Transverse colon (tissue), 4 donors: ENCODE data around the gene CGN. TPM values are rescaled to one million over a fixed set of nuclear protein-coding genes. Genes with fewer than 3 reads are reported as not detected.

Source experiments
- DNase-seq: peaks from one replicate; pipeline ENCODE4 v3.0.0-alpha.2; 2019
- H3K27ac ChIP-seq, 4 donors: fragments of 200-600 bp; sonication (generic); 2 replicates each; pipeline ENCODE4 v1.5.1; 2016 to 2018; ENCODE audit warnings: inconsistent platforms in 4 of 4
- H3K27me3 ChIP-seq: fragments of 200-600 bp; sonication (generic); 2 replicates; pipeline ENCODE4 v1.5.1; 2017; ENCODE audit warnings: inconsistent platforms
- H3K36me3 ChIP-seq, 4 donors: fragments of 200-600 bp; sonication (generic); 2 replicates each; pipeline ENCODE4 v1.5.1; 2017 to 2019; ENCODE audit warnings: inconsistent platforms in 4 of 4
- H3K4me1 ChIP-seq, 4 donors: fragments of 200-600 bp; sonication (generic); 2 replicates each; pipeline ENCODE4 v1.5.1; 2017 to 2020; ENCODE audit warnings: inconsistent platforms in 4 of 4
- H3K4me3 ChIP-seq, 4 donors: fragments of 200-600 bp; sonication (generic); 1 replicate in 1 of 4; 2 replicates in 3 of 4; pipeline versions ENCODE4 v1.5.1 to v1.6.1; 2017 to 2019; ENCODE audit warnings: inconsistent platforms in 4 of 4
- H3K9me3 ChIP-seq, 2 donors: fragments of 200-600 bp; sonication (generic); 2 replicates each; pipeline ENCODE4 v1.5.1; 2017 to 2019; ENCODE audit warnings: inconsistent platforms in 2 of 2
- EP300 ChIP-seq: sonication (generic); formaldehyde crosslinking; IDR thresholded peaks from one replicate; pipeline ENCODE4 v1.6.1; 2017; ENCODE audit warnings: antibody characterized with exemption, low read depth
- POLR2A ChIP-seq: fragments of 450-650 bp; IDR thresholded peaks from one replicate; pipeline ENCODE4 v1.6.1; 2016; ENCODE audit warnings: antibody characterized with exemption, mild to moderate bottlenecking, moderate library complexity
- POLR2AphosphoS5 ChIP-seq, 3 donors: sonication (generic); formaldehyde crosslinking; IDR thresholded peaks; one replicate each; pipeline ENCODE4 v1.6.1; 2016; ENCODE audit warnings: antibody characterized with exemption in 3 of 3
- WGBS, 2 donors: methylation state at CpG; one replicate each; pipeline ENCODE4 v1.1.5; 2018; ENCODE audit warnings: low coverage in 1 of 2; 5-methylcytosine and 5-hydroxymethylcytosine counted together
- in situ Hi-C, 4 donors: fragments of 200-750 bp; cut with MboI; loops; one replicate each; pipeline versions ENCODE4 v1.15.0 to v1.15.1; 2017; ENCODE audit warnings: low sequenced_read_pairs in 3 of 4, low pct_ligation_motif_present in 1 of 4, low pct_unique_long_range_greater_than_20kb in 1 of 4
- intact Hi-C: fragments of 100-400 bp; cut with DNase I; formaldehyde crosslinking; loops from one replicate; pipeline ENCODE4 v1.15.1; 2023; ENCODE audit warnings: low total_unique reads
- total RNA-seq, 4 donors: library from RNA; depleted of rRNA; stranded (reverse); fragments of >200 nt; gene quantifications; one replicate each; pipeline ENCODE4 v1.1.0, GENCODE V29; 2016
- TF ChIP-seq, protein P1 (sequence below), 5 experiments: fragments of 200-600 bp in 3 of 5; fragments of 450-650 bp in 2 of 5; sonication (generic) in 3 of 5; IDR thresholded peaks; 1 replicate in 2 of 5; 2 replicates in 3 of 5; pipeline ENCODE4 v1.5.1; 2016 to 2017; ENCODE audit warnings: antibody characterized with exemption in 5 of 5, inconsistent platforms in 3 of 5, mild to moderate bottlenecking in 2 of 5, moderate library complexity in 1 of 5

The CGN gene
- total RNA-seq, 4 donors from 2014 or later = 123 to 351 (median 172) TPM

DNA sequence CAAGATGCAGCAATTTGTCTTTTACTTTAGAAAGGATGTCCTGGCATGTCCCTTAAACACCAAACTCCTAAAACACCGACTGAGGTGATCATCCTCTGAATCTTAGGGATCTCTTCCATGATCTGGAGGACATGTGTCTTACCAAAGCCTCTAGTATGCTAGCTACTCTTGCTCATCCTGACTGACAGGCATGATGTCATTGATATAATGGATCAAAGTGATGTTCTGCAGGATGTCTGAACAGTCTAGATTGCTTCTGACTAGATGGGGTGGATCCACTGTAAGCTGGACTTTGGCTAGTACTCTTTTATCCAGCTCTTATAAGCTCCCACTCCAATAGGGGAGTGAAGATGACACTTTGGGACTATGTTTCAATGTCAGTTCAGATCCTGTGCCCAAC lies 11.3 kb upstream of the CGN start:
- Histone ChIP-seq H3K4me1 (peaks cover 0 to 27% (median 7%) of the 10 kb centered on the region in 4 donors), H3K9me3 (no peaks in the 10 kb centered on the region), H3K27me3 (no peaks in the 10 kb centered on the region), H3K27ac (peak overlapping the region; percentile 30 to 68 (median 59)), H3K4me3 (no peak overlapping the region), H3K36me3 (no peaks in the 10 kb centered on the region)
- WGBS, 2 donors = 100% methylated on average over 1 of the region's 1 CpG; no CpG with 5 or more reads in 1 of the 2 donors
- in situ Hi-C loops = no loop called here
- DNase-seq = no peak
- TF ChIP-seq POLR2A = no peak
- TF ChIP-seq EP300 = no peak
- TF ChIP-seq POLR2AphosphoS5 (IDR thresholded peaks at IDR 0.05) = peak in 2 of 3 donors; percentile 23 to 33
- TF ChIP-seq, protein P1, sequence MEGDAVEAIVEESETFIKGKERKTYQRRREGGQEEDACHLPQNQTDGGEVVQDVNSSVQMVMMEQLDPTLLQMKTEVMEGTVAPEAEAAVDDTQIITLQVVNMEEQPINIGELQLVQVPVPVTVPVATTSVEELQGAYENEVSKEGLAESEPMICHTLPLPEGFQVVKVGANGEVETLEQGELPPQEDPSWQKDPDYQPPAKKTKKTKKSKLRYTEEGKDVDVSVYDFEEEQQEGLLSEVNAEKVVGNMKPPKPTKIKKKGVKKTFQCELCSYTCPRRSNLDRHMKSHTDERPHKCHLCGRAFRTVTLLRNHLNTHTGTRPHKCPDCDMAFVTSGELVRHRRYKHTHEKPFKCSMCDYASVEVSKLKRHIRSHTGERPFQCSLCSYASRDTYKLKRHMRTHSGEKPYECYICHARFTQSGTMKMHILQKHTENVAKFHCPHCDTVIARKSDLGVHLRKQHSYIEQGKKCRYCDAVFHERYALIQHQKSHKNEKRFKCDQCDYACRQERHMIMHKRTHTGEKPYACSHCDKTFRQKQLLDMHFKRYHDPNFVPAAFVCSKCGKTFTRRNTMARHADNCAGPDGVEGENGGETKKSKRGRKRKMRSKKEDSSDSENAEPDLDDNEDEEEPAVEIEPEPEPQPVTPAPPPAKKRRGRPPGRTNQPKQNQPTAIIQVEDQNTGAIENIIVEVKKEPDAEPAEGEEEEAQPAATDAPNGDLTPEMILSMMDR (IDR thresholded peaks at IDR 0.05) = no peak
- intact Hi-C loops = no loop called here

DNA sequence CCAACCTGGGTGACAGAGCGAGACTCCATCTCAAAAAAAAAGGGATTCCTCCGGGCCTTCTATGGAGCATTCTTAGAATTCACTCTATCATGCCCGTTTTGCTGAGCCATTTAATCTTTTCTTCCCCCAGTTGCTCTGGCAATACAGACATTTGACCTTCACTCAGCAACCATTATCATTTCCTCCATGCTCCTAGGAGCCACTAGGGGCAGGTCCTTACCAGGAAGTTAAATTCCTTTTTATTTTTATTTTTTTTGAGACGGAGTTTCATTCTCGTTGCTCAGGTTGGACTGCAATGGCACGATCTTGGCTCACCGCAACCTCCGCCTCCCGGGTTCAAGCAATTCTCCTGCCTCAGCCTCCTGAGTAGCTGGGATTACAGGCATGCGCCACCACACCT lies 9.7 kb upstream of the CGN start:
- H3K4me1 ChIP-seq = peaks cover 0 to 24% (median 5%) of the 10 kb centered on the region in 4 donors
- WGBS, 2 donors = 57 to 100% methylated on average over 2 to 10 of the region's 10 CpGs
- no peaks in the 10 kb centered on the region for H3K9me3 ChIP-seq
- H3K36me3 ChIP-seq = no peaks in the 10 kb centered on the region
- no peak overlapping the region for H3K4me3 ChIP-seq
- intact Hi-C loops (no loop called here), in situ Hi-C loops (no loop called here)
- no peaks in the 10 kb centered on the region for H3K27me3 ChIP-seq
- DNase-seq = peak; percentile 18
- peak overlapping the region; percentile 1 to 68 (median 54) for H3K27ac ChIP-seq
- no peak for TF ChIP-seq POLR2AphosphoS5 (IDR thresholded peaks at IDR 0.05)
- TF ChIP-seq, protein P1 (IDR thresholded peaks at IDR 0.05) = peak in 4 of 5 experiments; percentile 35 to 72 (median 49)

DNA sequence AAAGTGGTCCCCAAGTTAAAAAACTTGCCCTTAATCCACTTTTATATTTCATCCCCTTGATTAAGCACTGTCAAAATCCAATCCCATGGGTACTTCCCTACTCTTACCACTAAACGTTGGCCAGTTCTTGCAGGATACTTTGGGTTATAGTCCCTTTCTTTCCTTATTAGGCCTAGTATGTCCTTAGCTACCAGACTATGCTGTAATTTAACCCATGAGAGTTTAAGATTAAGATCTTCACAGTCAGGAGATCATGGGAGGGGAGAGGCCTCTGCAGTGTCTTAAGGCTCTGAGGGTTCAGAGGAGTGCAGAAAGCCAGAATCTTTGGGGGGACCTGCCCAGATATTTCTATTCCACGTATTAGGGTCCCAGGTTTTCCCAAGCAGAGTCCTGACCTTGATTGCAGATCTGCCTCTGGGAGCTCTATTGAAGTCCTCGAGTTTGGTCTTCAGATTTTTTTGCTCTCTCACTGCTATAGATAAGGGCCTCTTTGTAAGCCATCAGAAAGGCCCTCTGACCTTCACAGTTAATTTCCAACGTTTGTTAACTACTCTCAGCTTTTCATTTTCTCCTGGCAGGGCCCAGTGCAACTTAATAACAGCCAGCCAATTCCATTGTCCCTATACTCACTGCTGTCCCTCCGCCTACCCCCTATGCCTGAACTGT lies 9.0 kb upstream of the CGN start:
- TF ChIP-seq POLR2A (no peak), POLR2AphosphoS5 (IDR thresholded peaks at IDR 0.05) (no peak), EP300 (no peak)
- TF ChIP-seq, protein P1 (IDR thresholded peaks at IDR 0.05) = no peak
- H3K9me3 ChIP-seq = no peaks in the 10 kb centered on the region
- H3K4me1 ChIP-seq = peaks cover 0 to 24% (median 5%) of the 10 kb centered on the region in 4 donors
- WGBS, 2 donors = 55 to 58% methylated on average over 2 to 5 of the region's 5 CpGs
- DNase-seq = no peak
- peak overlapping the region; percentile 1 to 68 (median 54) for H3K27ac ChIP-seq
- H3K27me3 ChIP-seq = no peaks in the 10 kb centered on the region
- in situ Hi-C loops (no loop called here), intact Hi-C loops (no loop called here)
- H3K4me3 ChIP-seq = no peak overlapping the region
- no peaks in the 10 kb centered on the region for H3K36me3 ChIP-seq

DNA sequence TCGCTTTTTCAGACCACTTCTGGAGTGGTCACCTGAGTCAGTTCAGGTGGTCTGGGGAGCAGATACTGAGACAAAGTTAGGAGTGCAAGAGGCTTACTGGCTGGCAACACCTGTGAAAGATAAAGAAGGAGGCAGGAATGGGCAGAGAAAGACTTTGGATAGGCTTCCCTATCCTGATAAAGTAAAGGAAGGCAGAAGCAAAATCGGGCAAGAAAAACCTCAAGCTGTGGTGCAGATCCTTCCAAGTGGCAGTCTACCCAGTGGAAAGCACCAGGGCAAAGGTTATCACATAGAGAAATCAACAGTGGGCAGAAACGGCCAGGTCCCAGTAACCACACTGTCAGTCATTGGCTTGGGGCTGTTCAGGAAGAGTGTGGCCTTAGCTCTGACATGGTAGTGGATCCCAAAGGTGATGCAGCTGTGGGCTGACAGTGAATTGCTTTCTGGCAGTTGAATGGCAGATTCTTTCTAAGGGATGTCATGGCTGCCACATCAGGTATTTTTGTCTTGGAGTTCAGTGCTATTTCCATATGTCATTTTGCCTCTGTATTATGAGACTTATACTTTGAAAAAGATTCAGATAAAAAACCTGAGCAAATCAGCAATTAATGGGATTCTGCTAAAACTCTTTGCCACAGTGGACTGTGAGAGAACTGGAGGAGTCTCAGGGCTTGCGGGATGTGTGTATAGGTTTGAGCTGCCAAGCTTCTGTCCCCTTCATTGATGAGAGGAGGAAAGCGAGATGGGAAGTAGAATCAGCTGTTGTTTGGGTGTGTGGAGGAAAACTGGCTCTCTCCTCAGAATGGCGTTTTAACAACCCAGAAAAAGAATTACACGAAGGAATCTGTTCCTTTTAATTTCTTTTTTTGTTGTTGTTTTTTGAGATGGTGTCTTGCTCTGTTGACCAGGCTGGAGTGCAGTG lies 8.1 kb upstream of the CGN start:
- DNase-seq = no peak
- H3K27ac ChIP-seq = peak overlapping the region in 1 of 4 donors; percentile 68
- TF ChIP-seq POLR2AphosphoS5 (IDR thresholded peaks at IDR 0.05) (no peak), EP300 (no peak), POLR2A (no peak)
- TF ChIP-seq, protein P1 (IDR thresholded peaks at IDR 0.05) = no peak
- in situ Hi-C loops = no loop called here
- H3K36me3 ChIP-seq = no peaks in the 10 kb centered on the region
- WGBS, 2 donors = 61 to 70% methylated on average over 3 to 7 of the region's 7 CpGs
- H3K4me1 ChIP-seq = peaks cover 0 to 27% (median 5%) of the 10 kb centered on the region in 4 donors
- no peaks in the 10 kb centered on the region for H3K9me3 ChIP-seq
- no peaks in the 10 kb centered on the region for H3K27me3 ChIP-seq
- H3K4me3 ChIP-seq = no peak overlapping the region
- intact Hi-C loops = no loop called here
